ENCODE data around the gene WDSUB1.

WDSUB1 gene

DNA sequence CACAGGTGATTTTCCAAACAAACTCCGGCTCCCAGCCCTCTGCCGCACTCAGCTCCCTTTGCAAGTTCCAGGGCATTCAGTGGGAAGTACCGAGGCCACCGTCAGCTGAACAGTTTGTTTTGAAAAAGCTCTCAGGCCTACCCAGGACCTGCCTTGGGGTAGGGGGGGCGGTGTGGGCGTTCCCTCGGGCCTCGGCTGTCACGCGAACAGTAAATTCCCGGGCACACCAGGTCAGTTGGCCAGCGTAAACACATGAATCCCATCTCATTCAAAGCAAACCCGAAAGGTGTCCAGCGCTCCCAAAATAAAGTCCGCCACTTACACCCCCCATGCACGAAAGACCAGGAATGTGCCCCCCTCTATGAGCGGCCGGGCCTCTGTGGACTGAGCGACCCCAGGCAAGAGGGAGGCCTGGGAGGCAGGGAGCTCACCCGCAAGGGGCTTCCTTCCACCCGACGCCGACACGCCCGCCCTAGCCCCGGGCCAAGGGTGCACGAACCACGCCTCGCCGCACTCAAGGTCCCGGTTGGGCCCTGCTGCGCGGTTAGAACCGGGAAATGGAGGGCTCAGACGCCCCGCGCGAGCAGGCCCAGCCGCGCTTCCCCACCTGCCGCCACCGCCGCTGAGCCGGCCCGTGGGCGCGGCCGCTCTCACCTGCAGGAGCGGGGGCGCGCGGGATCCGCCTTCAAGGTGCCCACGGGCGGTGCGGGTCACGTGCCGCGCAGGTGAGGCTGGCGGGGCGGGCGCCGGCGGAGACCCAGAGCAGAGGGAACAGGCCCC lies at the start of gene WDSUB1:
Gene WDSUB1 (minus strand): TSS at position 775 of the 780 bp plus-strand sequence. CDS start 3,634 bp downstream, outside the sequence.
- DNase-seq: peak; percentile 38

GRCh38 chr2:159326569-159327255 lies 40.2 kb upstream of the WDSUB1 start:
- DNase-seq: no peak

DNA sequence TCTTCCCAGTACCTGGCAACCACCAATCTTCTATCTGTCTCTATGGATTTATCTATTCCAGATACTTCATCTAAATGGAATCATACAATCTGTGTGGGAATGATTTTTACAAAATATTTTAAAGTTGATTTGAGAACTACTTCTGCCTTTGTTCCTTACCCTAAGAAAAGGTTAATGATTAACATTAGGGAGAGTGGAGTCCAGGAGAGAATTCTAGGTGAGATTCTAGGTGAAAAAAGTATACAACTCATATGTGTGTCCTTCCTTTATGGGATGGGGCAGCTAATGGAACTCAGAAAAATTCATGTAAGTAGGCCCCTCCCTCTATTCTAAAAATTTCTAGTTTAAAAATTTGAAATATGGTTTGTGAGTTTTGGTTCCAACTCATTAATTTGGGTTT lies 35.9 kb upstream of the WDSUB1 start:
- no peak for DNase-seq

DNA sequence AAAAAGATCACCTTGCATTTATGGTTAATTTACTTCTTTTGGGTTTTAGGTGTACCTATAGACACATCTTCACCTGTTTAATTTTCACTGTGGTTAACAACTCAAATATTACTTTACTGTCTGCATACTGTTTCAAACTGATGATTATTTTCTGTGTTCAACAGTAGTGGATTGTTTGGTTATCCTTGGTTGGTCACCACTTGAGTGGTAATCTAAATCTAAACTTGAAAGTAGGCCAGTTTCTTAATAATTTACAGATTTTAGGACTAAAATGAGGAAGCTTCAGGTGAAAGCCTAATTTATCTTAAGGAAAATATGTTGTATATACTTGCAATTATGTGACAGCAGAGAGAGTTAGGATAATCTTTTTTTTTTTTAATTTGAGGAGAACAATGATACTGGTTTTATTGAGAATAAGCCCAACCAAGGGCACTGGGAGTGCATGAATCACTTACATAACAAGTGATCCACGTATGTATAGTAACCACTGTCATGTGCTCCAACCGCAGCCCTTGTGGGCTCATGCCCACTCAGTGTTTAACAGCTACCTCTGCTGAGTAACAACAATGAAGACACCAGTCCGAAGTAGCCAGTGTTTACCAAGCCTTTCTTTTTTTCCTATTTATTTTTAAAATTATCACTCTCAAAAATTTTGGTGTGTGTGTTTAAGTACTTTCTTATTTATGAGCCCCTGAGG lies 31.0 kb upstream of the WDSUB1 start:
- no peak for DNase-seq

- DNase-seq: no peak
Measured at GRCh38 chr2:159307942-159308341, 21.4 kb upstream of the WDSUB1 start.

DNA sequence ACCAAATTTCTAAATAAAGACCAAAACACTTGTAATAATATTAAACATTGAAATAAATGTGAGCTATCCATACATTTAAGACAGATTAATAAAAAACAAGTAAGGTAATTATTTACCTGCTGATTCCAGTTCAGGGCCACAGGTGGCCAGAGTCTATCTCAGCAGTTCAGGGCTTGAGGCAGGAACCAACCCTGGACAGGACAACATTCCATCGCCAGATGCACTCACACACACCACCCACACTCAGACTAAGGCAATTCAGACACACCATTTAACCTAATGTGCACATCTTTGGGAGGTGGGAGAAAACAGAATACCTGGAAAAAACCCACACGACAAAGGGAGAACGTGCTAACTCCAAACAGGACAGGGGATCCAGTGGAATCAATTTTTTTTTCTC lies 14.1 kb upstream of the WDSUB1 start:
- DNase-seq: no peak

GRCh38 chr2:159298967-159299366 lies 12.5 kb upstream of the WDSUB1 start:
- DNase-seq: no peak

DNA sequence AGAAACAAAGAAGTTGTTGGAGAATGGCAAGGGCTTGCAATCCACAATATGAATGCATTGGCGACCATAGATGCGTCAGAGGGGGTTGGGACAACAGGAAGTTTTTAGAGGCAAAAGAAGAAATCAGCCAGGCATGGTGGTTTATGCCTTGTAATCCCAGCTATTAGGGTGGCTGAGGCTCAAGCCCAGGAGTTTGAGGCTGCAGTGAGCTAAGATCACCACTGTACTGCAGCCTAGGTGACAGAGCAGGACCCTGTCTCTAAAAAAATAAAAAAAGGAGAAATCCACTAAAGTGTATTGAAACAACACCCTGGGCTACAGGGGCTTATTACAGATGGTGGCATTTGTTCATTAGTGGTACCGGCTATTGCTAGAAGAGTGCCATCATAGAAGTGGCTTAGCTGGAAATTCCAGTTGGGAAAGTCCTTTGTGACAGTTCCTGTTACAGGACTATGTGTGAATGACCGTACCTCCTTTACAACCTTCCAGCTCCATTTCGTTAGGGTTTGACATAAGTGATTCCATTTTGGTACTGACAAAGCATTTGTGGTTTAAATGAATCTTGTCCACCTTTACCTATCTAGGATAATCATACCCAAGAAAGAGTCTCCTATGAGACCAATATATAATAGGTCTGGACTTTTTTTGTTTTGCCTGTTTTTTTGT lies 10.7 kb upstream of the WDSUB1 start:
- no peak for DNase-seq

DNA sequence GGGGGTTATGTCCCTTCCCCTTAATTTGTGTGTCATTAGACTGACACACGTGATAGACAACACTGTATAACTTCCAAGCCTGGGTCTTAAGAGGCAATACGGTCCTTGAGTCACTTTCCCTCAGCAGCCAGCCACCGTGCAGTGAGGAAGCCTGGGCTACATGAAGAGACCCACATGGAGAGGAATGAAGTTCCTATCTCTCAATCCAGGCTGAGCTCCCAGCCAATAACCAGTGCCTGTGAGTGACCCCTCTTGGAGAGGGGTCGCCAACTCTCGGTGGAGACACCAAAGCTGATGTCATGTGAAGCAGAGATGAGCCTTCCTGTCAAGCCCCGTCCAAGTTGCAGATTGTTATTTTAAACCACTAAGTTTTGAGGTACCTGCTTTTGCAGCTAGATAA lies 5.7 kb upstream of the WDSUB1 start:
- DNase-seq: no peak

DNA sequence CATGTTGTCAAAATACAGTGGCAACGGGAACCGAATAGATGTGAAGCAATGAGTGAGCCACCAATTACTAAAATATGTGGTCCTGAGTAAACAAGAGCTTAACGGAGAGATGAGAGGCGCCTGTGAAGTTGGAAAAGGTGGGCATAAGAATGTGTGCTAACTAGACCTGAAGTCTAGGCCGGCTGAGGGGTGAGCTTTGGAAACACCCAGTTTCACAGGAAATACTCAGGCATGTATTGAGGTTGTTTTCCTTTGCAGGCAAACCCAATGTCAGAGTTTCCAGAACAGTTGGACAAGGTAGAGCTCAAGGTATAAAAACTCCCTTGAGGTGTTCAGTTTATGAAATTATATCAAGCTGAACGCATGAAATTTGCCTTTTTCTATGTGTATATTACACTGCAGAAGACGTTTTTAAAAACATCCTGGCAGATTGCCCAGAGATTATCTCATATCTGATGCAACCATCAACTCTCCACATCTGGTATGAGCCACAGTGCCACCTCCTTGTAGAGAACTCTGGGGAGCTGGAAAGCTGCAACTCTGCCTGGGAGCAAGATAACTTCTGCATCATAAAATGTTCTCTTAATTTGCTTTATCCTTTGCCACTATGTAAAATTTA lies 3.9 kb upstream of the WDSUB1 start:
- peak; percentile 1 for DNase-seq

DNA sequence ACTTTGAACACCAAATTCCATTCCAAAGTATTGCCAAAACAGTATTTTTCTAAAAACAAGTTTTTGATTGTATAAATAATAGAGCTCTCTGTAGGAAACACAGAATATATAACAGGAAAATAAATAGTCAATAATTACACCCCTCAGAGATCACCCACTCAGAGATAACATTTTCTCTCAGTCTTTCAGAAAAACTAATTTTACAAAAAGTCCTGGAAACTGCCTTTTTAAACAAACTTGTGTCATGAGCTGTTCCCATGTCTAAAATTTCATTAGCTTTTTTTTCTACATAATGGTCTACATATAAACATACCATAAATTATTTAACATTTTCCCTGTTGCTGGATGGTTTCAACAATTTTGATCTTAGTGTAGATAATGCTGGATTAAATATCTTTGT lies 1.2 kb upstream of the WDSUB1 start:
- DNase-seq: no peak

DNA sequence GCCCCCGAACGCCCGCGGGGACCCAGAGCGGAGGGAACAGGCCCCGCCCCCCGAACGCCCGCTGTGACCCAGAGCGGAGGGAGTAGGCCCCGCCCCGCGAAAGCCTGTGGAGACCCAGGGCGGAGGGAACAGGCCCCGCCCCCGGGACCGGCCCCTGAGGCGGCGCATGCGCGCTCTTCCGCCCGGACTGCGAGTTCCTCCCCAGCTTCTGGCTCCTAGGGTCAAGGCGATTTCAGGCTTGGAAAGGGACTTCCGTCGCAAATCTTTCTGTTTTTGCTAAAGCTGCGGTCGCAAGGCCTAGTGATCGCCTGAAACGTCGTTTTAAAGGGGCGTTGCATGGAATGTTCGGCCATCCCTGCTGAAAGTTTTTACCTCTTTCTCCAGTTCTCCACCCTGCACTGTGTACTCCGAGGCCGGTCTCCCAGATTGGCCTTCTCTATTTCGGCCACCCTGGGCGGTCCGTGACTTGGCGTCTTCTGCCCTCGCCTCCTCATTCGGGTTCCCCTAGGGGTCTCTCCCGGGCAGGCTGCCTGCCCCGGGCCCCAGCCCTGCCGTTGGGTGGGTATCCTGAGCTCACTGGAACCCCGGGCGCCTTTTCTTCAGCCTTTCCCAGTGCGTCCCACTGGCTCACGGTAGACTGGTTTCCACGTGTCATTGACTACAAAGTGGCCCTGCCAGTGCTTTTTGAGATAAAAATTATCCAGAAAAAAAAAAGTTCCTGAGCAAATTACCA lies 372 bp upstream of the WDSUB1 start:
- DNase-seq: peak; percentile 94

- no peak for DNase-seq
Measured at GRCh38 chr2:159285433-159285832, 1.1 kb downstream of the WDSUB1 start.

- no peak for DNase-seq
Measured at GRCh38 chr2:159283529-159283928, 3.0 kb downstream of the WDSUB1 start.

DNA sequence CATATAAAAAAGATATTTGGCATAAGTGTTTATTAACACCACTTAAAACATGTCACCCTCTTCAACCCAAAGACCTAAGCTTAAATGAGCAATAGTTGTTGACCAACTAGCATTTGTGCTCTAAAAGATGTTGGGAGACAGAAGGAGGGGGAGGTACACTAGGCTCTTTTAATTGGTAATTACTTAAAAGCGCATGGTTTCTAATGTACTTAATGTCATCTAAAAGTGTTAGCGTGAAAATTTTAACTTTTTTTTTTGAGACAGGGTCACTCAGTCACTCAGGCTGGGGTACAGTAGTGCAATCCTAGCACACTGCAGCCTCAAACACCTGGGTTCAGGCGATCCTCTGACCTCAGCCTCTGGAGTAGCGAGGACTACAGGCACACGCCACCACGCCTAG lies 5.5 kb downstream of the WDSUB1 start:
- no peak for DNase-seq

DNA sequence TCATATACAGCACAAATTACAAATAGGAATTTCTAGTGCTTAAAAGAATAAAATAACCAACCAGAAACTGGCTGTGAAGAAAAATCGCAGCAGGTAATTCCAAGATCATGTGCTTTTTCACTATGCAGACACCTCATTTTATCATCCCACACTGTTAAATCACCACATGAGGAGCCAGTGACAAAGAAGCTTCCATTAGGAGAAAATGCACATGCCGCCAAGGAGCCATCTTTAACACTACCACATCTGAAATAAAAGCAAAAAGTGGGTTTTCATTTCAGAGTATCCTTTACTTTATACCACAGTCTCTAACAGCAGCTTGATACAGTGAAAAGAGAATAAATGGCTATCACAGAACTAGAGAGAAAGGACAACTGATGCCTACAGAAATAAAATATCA lies 6.8 kb downstream of the WDSUB1 start:
- no peak for DNase-seq

DNA sequence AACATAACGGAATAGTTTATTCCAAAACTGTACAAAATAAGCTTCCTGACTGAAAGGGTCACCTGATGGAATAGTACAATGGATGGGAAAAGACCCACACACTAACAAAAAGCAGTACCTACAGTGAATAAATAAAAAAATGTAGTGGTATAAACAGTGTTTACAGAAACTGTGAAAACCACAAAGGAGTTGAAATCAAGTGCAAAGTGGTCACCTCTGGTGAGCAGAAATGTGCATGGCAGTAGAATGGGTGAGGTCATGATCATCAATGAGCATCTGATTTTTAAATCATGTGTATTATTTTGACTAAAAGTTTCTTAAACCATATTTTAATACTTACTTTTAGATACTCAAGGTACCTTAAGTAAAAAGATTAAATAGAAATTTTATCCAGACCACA lies 11.4 kb downstream of the WDSUB1 start:
- DNase-seq: no peak

DNA sequence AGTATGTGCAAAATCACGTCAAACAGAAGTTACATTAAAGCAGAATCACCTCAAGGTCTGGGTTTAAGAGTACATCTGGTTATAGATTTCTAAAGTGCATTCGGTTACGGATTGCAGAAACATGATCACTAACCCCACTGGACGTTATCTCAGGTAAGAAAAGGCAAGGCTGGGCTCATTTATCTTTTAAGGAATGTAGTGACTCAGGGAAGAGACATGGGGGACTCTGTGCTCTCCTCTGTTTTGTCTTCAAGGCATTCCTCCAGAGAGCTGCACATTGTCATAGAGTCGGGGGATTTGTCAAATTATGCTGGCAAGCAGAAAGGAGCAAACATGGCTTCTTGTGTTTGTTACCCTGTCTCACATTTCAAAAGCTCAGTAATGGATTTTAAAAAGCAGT lies 14.3 kb downstream of the WDSUB1 start:
- DNase-seq: no peak

- DNase-seq: no peak
Measured at GRCh38 chr2:159270744-159271379, 15.6 kb downstream of the WDSUB1 start.

GRCh38 chr2:159267921-159268320 lies 18.6 kb downstream of the WDSUB1 start:
- DNase-seq: no peak

GRCh38 chr2:159266554-159266953 lies 19.9 kb downstream of the WDSUB1 start:
- DNase-seq: no peak

DNA sequence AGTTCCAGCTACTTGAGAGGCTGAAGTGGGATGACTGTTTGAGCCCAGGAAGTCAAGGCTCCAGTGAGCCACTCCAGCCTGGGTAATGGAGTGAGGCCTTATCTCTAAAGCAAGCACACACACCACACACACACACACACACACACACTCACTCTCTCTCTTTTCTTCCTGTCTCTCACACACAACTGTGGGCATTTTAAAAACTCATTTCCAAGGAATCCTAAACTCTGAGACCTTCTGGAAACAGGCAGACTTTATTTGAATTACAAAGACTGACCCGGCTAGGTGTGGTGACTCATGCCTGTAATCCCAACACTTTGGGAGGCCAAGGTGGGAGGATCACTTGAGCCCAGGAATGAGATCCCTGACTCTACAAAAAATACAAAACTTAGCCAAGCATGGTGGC lies 21.3 kb downstream of the WDSUB1 start:
- DNase-seq: no peak

Measured in amniotic stem cell (primary cell).